ENCODE measurements around the gene CSF2.
"Not testable (repeated sequence)": the region's sequence is repeated elsewhere in the genome, so short reads cannot be mapped to it uniquely, and the experiment has no call there.

The CSF2 gene

DNA sequence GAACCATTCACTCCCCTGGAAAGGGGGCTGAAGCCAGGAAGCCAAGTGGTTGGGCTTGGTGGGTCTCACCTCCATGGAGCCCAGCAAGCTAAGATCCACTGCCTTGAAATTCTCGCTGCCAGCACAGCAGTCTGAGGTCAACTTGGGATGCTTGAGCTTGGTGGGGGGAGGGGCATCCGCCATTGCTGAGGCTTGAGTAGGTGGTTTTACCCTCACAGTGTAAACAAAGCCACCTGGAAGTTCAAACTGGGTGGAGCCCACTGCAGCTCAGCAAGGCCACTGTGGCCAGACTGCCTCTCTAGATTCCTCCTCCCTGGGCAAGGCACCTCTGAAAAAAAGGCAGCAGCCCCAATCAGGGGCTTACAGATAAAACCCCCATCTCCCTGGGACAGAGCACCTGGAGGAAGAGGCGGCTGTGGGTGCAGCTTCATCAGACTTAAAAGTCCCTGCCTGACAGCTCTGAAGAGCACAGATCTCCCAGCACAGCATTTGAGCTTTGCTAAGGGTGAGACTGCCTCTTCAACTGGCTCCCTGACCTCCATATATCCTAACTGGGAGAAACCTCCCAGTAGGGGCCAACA, 43.4 kb downstream of the CSF2 start:
- in situ Hi-C loops (cut with HindIII; ENCODE audit: low pct_ligation_motif_present, low pct_unique_long_range_greater_than_20kb, low sequenced_read_pairs); DNase-seq: not testable (repeated sequence)

DNA sequence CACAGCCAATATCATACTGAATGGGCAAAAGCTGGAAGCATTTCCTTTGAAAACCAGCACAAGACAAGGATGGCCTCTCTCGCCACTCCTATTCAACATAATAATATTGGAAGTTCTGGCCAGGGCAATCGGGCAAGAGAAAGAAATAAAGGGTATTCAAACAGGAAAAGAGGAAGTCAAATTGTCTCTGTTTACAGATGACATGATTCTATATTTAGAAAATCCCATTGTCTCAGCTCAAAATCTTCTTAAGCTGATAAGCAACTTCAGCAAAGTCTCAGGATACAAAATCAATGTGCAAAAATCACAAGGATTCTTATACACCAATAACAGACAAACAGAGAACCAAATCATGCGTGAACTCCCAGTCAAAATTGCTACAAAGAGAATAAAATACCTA, 47.1 kb downstream of the CSF2 start:
- in situ Hi-C loops (cut with HindIII; ENCODE audit: low pct_ligation_motif_present, low pct_unique_long_range_greater_than_20kb, low sequenced_read_pairs); DNase-seq: not testable (repeated sequence)

DNA sequence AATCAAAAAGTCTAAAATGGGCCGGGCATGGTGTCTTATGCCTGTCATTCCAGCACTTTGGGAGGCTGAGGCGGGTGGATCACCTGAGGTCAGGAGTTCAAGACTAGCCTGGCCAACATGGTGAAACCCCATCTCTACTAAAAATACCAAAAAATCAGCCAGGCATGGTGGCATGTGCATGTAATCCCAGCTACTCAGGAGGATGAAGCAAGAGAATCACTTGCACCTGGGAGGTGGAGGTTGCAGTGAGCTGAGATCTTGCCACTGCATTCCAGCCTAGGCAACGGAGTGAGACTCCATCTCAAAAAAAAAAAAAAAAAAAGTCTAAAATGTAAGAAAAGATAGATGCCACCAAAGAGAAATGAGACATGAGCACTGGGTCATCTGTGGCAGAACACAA, 49.4 kb downstream of the CSF2 start:
- in situ Hi-C loops (cut with HindIII; ENCODE audit: low pct_ligation_motif_present, low pct_unique_long_range_greater_than_20kb, low sequenced_read_pairs); DNase-seq: not testable (repeated sequence)

DNA sequence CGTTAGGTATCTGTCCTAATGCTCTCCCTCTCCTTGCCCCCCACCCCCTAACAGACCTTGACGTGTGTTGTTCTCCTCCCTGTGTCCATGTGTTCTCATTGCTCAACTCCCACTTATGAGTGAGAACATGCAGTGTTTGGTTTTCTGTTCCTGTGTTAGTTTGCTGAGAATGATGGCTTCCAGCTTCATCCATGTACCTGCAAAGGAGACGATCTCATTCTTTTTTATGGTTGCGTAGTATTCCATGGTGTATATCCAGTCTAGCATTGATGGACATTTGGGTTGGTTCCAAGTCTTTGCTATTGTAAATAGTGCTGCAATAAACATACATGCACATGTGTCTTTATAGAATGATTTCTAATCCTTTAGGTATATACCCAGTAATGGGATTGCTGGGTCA, 50.0 kb downstream of the CSF2 start:
- in situ Hi-C loops (cut with HindIII; ENCODE audit: low pct_ligation_motif_present, low pct_unique_long_range_greater_than_20kb, low sequenced_read_pairs); DNase-seq: not testable (repeated sequence)
